Measurements from ENCODE around the gene RFX3.
"Not testable (repeated sequence)": the region's sequence is repeated elsewhere in the genome, so short reads cannot be mapped to it uniquely, and the experiment has no call there.

Gene RFX3

GRCh38 chr9:3346549-3346948 is 179.3 kb downstream of the RFX3 start:
- DNase-seq (ENCODE audit: low spot score) = no peak

- no peak for DNase-seq (ENCODE audit: low spot score)
Observed at GRCh38 chr9:3343671-3344070, 182.1 kb downstream of the RFX3 start.

GRCh38 chr9:3342159-3342777 is 183.5 kb downstream of the RFX3 start:
- no peak for DNase-seq (ENCODE audit: low spot score)

- DNase-seq (ENCODE audit: low spot score) = peak; percentile 27
Observed at GRCh38 chr9:3337515-3338225, 188.1 kb downstream of the RFX3 start.

- no peak for DNase-seq (ENCODE audit: low spot score)
Observed at GRCh38 chr9:3336951-3337350, 188.8 kb downstream of the RFX3 start.

- no peak for DNase-seq (ENCODE audit: low spot score)
Observed at GRCh38 chr9:3332802-3333201, 193.0 kb downstream of the RFX3 start.

GRCh38 chr9:3331801-3332200 is 194.0 kb downstream of the RFX3 start:
- DNase-seq (ENCODE audit: low spot score) = no peak

- DNase-seq (ENCODE audit: low spot score) = no peak
Observed at GRCh38 chr9:3330792-3331420, 194.9 kb downstream of the RFX3 start.

- no peak for DNase-seq (ENCODE audit: low spot score)
Observed at GRCh38 chr9:3329361-3329760, 196.4 kb downstream of the RFX3 start.

- DNase-seq (ENCODE audit: low spot score) = no peak
Observed at GRCh38 chr9:3323714-3324113, 202.1 kb downstream of the RFX3 start.

- DNase-seq (ENCODE audit: low spot score) = no peak
Observed at GRCh38 chr9:3321186-3321585, 204.6 kb downstream of the RFX3 start.

- not testable (repeated sequence) for DNase-seq (ENCODE audit: low spot score)
Observed at GRCh38 chr9:3312595-3312994, 213.2 kb downstream of the RFX3 start.

- no peak for DNase-seq (ENCODE audit: low spot score)
Observed at GRCh38 chr9:3308609-3309008, 217.2 kb downstream of the RFX3 start.

- DNase-seq (ENCODE audit: low spot score) = not testable (repeated sequence)
Observed at GRCh38 chr9:3304388-3304787, 221.4 kb downstream of the RFX3 start.

GRCh38 chr9:3299872-3300271 is 225.9 kb downstream of the RFX3 start:
- DNase-seq (ENCODE audit: low spot score) = no peak

- no peak for DNase-seq (ENCODE audit: low spot score)
Observed at GRCh38 chr9:3296536-3296935, 229.3 kb downstream of the RFX3 start.

- no peak for DNase-seq (ENCODE audit: low spot score)
Observed at GRCh38 chr9:3292311-3292710, 233.5 kb downstream of the RFX3 start.

- DNase-seq (ENCODE audit: low spot score) = no peak
Observed at GRCh38 chr9:3290231-3290840, 235.5 kb downstream of the RFX3 start.

GRCh38 chr9:3288686-3289085 is 237.1 kb downstream of the RFX3 start:
- no peak for DNase-seq (ENCODE audit: low spot score)

- DNase-seq (ENCODE audit: low spot score) = no peak
Observed at GRCh38 chr9:3285365-3286161, 240.2 kb downstream of the RFX3 start.

GRCh38 chr9:3282365-3282764 is 243.4 kb downstream of the RFX3 start:
- DNase-seq (ENCODE audit: low spot score) = no peak

GRCh38 chr9:3281399-3281798 is 244.4 kb downstream of the RFX3 start:
- no peak for DNase-seq (ENCODE audit: low spot score)

Measured in CD4-positive, alpha-beta T cell treated with Interleukin-2 at 100 ng/mL for 4 hours (primary cell).